CD4-positive, alpha-beta T cell treated with Interleukin-2 at 100 ng/mL for 4 hours (primary cell): ENCODE results near the gene ZC3H11A.
"Not testable (repeated sequence)": the region's sequence is repeated elsewhere in the genome, so short reads cannot be mapped to it uniquely, and the experiment has no call there.

Experiments used
- DNase-seq: peaks from one replicate; pipeline ENCODE4 v3.0.0-alpha.2; 2020; ENCODE audit warnings: low spot score

Gene ZC3H11A

DNA sequence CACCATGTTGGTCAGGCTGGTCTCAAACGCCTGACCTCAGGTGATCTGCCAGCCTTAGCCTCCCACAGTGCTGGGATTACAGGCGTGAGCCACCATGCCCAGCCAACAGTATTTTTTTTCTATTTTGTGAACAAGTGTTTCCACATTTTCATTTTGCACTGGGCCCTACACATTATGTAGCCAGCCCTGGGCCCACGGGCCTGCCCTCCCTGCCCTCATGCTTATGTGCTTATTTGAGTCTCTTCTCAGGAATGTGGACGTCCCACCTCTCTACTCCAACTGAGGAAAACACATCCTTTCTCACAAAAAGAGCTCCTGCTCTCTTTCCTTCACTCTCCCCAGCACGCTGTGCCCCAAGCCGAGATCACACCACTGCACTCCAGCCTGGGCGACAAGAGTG lies 13.5 kb upstream of the ZC3H11A start:
- DNase-seq: no peak

DNA sequence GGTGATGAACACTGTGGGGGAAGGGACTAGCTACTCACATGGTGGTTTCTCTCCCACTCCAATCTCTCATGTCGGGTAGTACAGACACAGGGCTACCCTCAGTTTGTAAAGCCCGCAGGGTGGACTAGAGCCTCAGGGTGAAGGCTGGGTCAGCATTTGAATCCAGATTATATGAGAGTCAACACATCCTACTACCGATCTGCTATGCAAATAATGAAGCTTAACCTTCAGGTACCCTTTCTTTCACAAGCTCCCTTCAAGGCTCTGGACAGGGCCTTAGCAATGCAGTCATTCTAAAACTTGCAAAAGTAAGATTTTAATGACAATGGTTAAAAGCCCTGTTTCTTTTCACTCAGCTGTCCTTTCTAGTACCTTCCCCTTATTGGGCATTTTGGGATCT lies 5.5 kb upstream of the ZC3H11A start:
- no peak for DNase-seq

DNA sequence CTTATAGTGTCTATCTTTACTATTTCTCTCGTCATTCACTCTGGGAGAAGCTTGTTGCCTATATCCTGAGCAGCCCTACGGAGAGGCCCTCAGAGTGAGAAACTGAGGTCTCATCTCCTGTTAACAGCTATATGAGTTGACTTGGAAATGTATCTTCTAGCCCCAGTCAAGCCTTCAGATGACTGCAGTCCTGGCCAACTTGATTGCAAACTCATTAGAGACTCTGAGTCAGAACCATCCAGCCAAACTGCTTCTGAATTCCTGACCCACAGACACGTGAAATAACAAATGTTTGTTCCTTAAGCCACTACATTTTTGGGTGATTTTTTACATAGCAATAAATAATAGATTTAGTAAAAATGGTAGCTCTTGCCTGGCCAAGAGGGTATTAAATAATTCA lies 3.9 kb upstream of the ZC3H11A start:
- no peak for DNase-seq

DNA sequence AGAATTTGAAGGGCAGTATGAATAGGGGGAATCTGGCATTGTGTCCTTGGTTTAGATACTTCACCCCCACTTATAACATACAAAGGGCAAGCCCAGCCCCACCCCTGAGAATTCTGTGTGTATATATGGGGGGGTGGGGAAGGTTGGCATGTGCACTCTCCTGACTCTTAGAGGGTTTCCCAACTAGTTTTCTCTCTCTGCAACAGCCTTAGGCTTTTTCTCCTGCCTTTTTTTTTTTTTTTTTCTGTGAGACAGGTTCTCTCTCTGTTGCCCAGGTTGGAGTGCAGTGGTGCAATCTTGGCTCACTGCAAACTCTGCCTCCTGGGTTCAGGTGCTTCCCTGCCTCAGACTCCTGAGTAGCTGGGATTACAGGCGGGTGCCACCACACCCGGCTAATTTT lies 2.9 kb upstream of the ZC3H11A start:
- DNase-seq: no peak

DNA sequence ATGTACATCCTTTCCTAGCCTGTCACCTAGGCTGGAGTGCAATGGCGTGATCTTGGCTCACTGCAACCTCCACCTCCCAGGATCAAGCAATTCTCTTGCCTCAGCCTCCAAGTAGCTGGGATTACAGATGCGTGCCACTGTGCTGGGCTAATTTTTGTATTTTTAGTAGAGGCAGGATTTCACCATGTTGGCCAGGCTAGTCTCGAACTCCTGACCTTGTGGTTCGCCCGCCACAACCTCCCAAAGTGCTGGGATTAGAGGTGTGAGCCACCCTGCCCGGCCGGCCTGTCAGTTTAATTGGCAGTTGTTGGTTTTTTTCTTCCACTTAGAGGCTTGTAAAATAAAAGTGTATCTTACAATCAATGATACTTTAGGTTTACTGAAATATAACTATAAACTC lies 1.9 kb upstream of the ZC3H11A start:
- DNase-seq: not testable (repeated sequence)

DNA sequence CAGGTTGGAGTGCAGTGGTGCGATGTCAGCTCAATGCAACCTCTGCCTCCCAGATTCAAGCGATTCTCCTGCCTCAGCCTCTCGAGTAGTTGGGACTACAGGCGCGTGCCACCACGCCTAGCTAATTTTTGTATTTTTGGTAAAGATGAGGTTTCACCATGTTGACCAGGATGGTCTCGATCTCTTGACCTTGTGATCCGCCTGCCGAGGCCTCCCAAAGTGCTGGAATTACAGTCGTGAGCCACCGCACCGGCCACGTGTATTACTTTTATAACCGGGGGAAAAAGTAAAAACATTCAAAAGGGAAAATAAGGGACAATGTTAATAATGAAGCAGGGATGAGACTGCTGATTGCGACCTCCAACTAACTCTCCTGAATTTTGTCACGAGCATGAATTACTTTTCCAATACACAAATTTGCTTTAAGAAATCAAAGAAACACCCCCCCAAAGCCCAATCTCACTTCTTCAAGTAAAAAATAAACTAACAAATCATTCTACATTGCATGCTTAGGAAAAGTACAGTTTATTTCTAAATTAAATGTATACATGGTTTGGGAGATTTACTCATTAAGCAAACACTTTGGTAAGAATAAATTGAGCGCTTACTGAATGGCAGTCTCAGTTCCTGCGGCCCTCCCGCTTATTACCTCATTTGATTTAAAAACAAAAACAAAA lies 521 bp upstream of the ZC3H11A start:
- no peak for DNase-seq

DNA sequence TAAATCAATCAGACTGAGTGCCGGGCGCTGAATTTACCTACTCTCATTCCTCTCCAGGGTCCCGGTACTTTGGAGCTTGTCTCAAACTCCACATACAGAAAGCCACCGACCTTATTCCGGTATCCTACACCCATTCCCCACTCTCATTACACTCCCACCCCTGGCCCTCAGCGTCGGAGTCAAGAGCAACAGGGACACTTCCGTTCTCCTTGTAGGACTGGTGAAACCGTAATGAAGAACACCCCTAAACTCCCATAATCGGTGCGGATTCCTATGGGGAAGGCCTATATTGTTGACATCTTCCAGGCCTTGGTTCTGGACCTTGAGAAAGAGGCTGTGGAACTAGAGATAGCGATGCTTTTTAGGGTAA lies 798 bp downstream of the ZC3H11A start:
- no peak for DNase-seq

DNA sequence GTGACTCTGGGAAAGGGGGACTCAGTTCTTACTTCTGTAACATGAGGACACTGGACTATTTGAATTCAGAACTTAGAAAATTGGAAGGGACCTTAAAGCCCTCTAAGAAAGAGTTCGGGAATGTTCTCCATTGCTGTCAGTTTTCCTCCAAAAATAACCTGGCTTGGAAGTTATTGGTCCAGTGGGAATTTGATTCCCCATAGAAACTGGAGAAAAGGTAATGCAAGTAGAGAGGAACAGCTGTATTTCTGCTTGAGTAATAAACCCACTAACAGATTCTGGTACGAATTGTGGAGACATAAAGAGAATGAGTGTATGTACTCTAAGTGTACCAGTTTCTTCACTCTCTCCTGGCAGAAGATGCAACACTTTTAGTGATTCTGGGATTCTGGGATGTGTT lies 1.8 kb downstream of the ZC3H11A start:
- no peak for DNase-seq

DNA sequence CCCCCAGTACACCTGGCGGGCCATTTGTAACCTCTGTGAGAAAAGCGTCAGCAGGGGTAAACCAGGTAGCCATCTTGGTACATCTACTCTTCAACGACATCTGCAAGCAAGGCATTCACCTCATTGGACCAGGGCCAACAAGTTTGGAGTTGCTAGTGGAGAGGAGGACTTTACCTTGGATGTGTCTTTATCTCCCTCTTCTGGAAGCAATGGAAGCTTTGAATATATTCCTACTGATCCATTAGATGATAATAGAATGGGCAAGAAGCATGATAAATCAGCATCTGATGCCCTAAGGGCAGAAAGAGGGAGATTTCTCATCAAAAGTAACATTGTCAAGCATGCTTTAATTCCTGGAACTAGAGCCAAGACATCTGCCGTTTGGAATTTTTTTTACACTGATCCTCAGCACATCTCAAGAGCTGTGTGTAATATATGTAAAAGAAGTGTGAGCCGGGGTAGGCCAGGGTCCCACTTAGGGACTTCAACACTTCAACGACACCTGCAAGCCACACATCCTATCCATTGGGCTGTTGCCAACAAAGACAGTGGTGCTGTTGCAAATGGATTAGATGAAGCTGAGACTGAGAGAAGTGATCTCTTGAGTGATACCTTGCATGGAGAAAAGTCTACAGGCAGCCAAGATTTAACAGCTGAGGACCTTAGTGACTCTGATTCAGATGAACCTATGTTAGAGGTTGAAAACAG lies 2.7 kb downstream of the ZC3H11A start:
- no peak for DNase-seq

DNA sequence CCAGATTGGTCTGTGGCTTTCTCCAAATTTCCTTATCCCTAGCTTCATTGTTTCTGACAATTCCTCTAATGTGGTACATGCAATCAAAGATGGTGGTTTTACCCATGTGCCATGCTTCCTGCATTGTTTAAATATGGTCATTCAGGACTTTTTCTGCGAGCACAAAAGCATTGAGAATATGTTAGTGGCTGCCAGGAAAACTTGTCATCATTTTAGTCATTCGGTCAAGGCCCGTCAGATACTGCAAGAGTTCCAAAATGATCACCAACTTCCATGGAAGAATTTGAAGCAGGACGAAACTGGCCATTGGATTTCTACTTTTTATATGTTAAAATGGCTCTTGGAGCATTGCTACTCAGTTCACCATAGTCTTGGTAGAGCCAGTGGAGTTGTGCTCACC lies 3.7 kb downstream of the ZC3H11A start:
- no peak for DNase-seq

DNA sequence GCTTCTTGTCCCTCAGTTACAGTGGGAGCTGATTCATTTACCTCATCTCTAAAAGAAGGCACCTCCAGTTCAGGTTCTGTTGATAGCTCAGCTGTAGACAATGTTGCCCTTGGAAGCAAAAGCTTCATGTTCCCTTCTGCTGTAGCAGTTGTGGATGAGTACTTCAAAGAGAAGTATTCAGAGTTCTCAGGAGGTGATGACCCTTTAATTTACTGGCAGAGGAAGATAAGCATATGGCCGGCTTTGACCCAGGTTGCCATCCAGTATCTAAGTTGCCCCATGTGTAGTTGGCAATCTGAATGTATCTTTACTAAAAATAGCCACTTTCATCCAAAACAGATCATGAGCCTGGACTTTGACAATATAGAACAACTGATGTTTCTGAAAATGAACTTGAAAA lies 4.5 kb downstream of the ZC3H11A start:
- no peak for DNase-seq

DNA sequence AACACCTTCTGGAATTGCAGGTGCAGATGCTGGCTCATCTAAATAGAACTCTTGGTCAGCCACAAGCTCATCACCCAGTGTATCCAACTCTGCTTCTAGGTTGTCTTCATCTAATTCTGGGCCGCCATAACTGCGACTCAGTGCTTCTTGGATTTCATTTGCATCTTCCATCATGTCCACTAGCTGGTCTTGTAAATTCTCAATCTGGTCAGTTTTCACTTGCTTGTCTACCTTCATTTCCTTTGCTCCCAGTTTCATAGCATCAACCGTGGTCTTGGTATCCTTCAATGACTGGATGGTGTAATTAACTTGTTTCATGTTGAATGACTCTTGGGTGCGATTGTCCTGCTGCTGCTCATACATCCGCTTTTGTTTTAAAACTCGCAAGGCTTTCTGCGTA lies 10.3 kb downstream of the ZC3H11A start:
- no peak for DNase-seq

DNA sequence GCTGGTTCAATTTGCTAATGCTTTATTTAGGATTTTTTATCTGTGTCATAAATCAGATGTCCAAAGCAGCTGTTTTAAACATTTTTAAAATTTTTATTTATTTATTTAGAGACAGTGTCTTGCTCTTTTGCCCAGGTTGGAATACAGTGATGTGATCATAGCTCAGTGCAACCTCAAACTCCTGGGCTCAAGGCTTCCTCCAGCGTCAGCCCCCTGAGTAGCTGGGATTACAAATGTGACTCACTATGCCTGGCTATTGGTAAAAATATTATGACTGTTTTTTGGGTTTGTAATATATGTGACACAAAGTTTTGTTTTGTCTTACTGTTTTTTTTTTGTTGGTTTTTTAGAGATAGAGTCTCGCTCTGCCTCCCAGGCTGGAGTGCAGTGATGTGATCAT lies 11.8 kb downstream of the ZC3H11A start:
- DNase-seq: no peak

DNA sequence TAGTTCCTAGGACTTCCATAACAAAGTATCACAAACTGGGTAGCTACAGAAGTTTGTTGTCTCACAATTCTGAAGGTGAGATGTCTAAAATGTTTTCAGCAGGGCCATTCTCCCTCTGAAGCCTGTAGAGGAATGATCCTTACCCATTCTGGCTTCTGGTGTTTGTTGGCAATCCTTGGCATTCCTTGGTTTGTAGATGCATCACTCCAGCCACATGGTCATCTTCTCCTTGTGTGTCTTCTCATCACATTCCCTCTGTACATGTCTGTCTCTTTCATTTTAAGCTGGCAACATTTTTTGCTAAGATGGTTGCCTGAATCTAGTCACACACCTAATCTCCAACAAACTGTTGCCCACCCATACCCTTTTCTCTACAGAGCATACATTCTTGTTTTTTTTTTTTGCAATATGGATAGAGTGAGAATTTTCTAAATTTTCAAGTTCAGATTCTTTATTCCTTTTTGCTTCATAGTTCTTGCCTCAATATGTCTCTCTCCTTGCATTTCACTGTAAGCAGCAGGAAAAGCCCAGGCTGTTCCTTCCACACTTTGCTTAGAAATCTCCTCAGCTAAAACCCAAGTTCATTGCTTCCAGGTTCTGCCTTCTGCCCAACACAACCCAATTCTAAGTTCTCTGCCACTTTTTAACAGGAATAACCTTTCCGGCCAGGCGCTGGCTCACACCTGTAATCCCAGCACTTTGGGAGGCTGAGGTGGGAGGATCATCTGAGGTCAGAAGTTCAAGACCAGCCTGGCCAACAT lies 18.3 kb downstream of the ZC3H11A start:
- no peak for DNase-seq

DNA sequence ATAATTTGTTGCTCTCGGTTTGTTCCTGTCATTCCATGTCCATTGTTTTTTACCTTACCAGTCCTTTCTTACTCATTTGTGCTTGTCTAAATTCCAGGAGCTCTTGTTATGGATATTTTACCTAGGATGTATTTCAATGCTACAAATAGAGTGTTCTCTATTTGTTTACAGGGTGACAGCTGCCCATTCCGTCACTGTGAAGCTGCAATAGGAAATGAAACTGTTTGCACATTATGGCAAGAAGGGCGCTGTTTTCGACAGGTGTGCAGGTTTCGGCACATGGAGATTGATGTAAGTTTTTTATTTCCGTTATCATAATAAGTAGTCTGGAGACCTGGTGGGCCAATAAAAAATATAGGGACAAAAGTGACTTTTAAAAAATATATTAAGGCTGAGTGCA lies 23.0 kb downstream of the ZC3H11A start:
- no peak for DNase-seq

DNA sequence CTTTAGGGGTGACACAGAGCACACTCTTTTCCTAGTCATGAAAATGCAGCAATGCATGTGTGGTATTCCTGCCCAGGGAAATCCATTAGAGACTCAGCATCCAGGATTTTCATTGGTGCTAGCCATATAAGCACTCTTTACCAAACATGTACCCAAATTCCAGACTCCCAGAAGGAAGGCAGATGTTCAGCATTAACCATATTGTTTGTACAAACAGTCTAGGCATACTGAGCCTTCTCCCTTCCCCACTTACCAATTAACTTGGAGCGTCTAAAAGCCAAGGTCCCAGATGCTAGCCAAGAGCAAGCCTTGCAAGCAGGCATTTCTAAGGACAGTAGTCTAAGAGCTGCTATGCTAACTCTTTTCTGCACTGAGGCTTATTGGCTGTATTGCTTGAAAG lies 27.9 kb downstream of the ZC3H11A start:
- DNase-seq: no peak

DNA sequence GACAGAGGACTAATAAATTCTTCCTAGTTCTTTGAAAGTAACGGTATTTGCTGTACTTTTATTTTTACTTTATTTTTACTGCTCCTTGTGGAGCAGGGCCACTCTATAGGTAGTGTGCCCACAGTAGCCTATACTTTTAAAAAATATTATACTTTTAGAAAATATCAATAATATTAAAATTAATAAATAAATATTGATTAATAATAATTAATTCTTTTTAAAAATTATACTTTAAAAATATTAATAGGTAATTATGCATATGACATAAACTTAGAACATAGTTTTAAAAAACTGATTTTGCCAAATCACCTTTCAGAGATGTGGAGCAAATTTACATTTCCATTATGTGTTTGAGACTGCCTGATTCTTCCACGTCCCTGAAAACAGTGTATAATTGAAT lies 30.8 kb downstream of the ZC3H11A start:
- no peak for DNase-seq

DNA sequence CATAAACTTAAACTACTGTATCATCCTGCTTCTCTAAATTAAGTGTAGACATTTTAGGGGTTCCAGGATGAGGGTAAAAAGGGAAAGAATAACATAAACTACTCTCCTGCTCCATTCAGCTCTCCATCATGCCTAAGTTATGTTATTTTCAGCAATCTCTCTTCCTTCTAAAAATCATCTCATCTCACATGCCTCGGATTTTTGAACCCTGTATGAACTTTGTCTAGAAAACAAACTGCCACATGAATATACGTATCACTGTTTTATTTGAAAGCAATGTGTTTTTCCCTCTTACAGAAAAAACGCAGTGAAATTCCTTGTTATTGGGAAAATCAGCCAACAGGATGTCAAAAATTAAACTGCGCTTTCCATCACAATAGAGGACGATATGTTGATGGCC lies 32.6 kb downstream of the ZC3H11A start:
- no peak for DNase-seq

DNA sequence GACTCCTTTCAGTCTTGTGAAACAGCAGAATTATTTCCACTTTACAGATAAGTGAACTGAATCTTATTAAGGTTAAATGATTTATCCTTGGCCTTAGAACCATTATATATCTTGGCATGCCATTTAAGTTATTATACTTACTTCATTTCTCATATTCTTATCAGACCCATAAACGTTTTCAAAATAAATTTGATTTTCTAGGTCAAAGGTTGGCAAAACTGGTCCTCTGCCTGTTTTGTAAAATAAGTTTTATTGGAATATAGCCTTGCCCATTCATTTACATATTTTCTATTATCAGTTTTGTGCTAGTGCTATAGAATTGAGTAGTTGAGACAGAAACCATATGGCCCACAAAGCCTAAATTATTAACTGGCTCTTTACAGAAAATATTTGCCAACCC lies 33.1 kb downstream of the ZC3H11A start:
- DNase-seq: no peak

DNA sequence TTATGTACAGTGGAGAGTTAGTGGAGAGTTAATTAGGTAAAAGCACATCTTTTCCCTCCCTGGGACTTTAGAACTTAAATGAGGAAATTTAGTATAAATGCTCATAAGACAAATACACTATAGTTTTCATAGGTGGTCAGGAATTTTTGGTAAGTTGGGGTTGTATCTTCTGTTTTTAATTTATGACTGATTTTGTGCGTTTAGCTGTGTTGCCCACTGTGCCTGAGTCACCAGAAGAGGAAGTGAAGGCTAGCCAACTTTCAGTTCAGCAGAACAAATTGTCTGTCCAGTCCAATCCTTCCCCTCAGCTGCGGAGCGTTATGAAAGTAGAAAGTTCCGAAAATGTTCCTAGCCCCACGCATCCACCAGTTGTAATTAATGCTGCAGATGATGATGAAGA lies 33.8 kb downstream of the ZC3H11A start:
- not testable (repeated sequence) for DNase-seq

DNA sequence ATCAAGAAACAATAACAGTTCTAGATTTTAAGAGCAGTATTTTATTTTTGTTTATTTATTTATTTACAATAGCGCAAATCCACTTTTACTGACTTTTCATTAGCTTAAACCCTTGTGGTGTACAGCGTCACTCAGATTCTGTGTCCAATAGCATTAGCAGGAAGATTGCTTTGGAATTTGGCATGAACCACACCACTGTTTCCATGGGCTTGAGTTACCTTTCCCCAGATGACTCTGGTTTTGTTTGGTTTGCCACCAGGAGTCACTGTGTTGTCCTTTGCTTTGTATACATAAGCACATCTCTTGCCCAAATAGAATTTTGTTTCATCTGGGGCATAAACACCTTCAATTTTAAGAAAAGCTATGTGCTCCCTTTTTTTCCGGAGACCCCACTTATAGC lies 40.1 kb downstream of the ZC3H11A start:
- no peak for DNase-seq

DNA sequence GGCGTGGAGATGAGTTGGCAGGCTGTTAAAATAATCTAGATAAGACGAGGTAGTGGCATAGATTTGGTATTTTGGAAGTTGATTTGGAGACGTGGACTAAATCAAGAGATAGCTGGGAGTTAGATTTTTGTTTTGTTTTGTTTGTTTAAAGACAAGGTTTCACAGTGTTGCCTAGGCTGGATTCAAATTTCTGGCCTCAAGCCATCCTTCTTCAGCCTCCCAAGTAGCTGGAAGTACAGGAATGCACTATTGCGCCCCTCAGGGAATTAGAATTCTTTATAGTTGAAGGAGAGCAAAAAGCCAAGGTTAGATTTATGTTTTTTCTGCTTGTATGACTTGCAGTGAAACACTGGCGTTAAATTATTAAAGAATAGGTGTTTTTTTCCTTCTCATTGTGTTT lies 43.7 kb downstream of the ZC3H11A start:
- no peak for DNase-seq

DNA sequence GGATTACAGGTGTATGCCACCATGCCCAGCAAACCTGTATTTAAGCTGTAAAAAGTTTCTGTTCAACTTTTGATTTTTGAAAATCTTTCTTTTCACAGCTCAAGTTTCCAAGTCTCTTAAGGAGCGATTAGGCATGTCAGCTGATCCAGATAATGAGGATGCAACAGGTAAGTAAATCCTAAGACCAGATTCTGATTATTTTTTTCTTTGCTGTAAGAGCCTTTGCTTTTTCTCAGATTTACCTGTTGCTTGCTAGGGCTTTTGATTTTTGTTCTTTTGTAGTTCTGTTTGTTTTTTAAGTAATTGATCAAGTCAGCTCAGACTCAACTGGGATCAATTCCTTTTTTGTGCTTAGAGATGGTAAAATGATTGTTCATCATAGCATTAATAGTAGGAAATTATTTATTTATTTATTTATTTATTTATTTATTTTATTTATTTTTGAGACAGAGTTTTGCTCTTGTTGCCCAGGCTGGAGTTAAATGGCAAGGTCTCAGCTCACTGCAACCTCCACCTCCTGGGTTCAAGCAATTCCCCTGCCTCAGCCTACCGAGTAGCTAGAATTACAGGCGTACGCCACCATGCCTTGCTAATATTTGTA lies 44.9 kb downstream of the ZC3H11A start:
- no peak for DNase-seq
